Right atrium auricular region (tissue), 2 donors: ENCODE results near the gene IZUMO1R. TPM values are rescaled to one million over a fixed set of nuclear protein-coding genes. Genes with fewer than 3 reads are reported as not detected.
"Not testable (repeated sequence)": the region's sequence is repeated elsewhere in the genome, so short reads cannot be mapped to it uniquely, and the experiment has no call there.

Experiments used
- DNase-seq: peaks from one replicate; pipeline ENCODE4 v3.0.0-alpha.2; 2019; ENCODE audit warnings: low spot score
- H3K27ac ChIP-seq, 2 donors: fragments of 200-600 bp; sonication (generic); 1 replicate in 1 of 2; 2 replicates in 1 of 2; pipeline ENCODE4 v1.5.1; 2016 to 2019
- H3K27me3 ChIP-seq, 2 donors: fragments of 200-600 bp; sonication (generic); one replicate each; pipeline versions ENCODE4 v1.5.1 to v1.6.0; 2017 to 2019
- H3K36me3 ChIP-seq: fragments of 200-600 bp; sonication (generic); one replicate; pipeline ENCODE4 v1.5.1; 2016
- H3K4me1 ChIP-seq, 2 donors: fragments of 200-600 bp; sonication (generic); one replicate each; pipeline versions ENCODE4 v1.5.1 to v1.6.0; 2017 to 2019
- H3K4me3 ChIP-seq, 2 donors: fragments of 200-600 bp; sonication (generic); 1 replicate in 1 of 2; 2 replicates in 1 of 2; pipeline ENCODE4 v1.5.1; 2017 to 2019; ENCODE audit warnings: mild to moderate bottlenecking in 1 of 2, moderate library complexity in 1 of 2
- H3K9me3 ChIP-seq, 2 donors: fragments of 200-600 bp; sonication (generic); one replicate each; pipeline ENCODE4 v1.5.1; 2019
- CTCF ChIP-seq, 2 donors: fragments of 200-600 bp; sonication (generic); IDR thresholded peaks; one replicate each; pipeline ENCODE4 v1.5.1; 2019; ENCODE audit warnings: antibody characterized with exemption in 2 of 2
- total RNA-seq, 2 donors: library from RNA; depleted of rRNA; stranded (reverse); fragments of >200 nt; gene quantifications; one replicate each; pipeline ENCODE4 v1.1.0, GENCODE V29; 2016

The IZUMO1R gene
- total RNA-seq, 2 donors from 2014 or later = not detected

- Histone ChIP-seq H3K36me3 (no peaks in the 10 kb centered on the region), H3K4me1 (no peaks in the 10 kb centered on the region), H3K27ac (no peak overlapping the region), H3K4me3 (no peak overlapping the region), H3K27me3 (no peaks in the 10 kb centered on the region), H3K9me3 (no peaks in the 10 kb centered on the region)
- DNase-seq = no peak
- no peak for TF ChIP-seq CTCF (IDR thresholded peaks at IDR 0.05)
These were observed 37.9 kb downstream of the IZUMO1R start for GRCh38 chr11:94342250-94342649.

- no peaks in the 10 kb centered on the region for H3K4me1 ChIP-seq
- H3K27me3 ChIP-seq = no peaks in the 10 kb centered on the region
- no peak overlapping the region for H3K4me3 ChIP-seq
- no peak for TF ChIP-seq CTCF (IDR thresholded peaks at IDR 0.05)
- DNase-seq = no peak
- no peaks in the 10 kb centered on the region for H3K9me3 ChIP-seq
- H3K36me3 ChIP-seq = no peaks in the 10 kb centered on the region
- H3K27ac ChIP-seq = no peak overlapping the region
These were observed 39.1 kb downstream of the IZUMO1R start for GRCh38 chr11:94343495-94343894.

GRCh38 chr11:94346311-94346710, 41.9 kb downstream of the IZUMO1R start:
- not testable (repeated sequence) for H3K27ac ChIP-seq, H3K4me1 ChIP-seq, H3K27me3 ChIP-seq, DNase-seq, H3K36me3 ChIP-seq, H3K9me3 ChIP-seq, H3K4me3 ChIP-seq

- H3K4me1 ChIP-seq, H3K36me3 ChIP-seq, H3K4me3 ChIP-seq, DNase-seq, H3K9me3 ChIP-seq, H3K27me3 ChIP-seq, H3K27ac ChIP-seq: not testable (repeated sequence)
These were observed 46.6 kb downstream of the IZUMO1R start for GRCh38 chr11:94350850-94351563.

Other genes with a start within 250 kb of the IZUMO1R start
- 10 to 100 TPM; 12.3 to 15.7 TPM for gene PANX1, start 175.7 kb upstream of the IZUMO1R start, total RNA-seq
- gene GPR83, start 96.8 kb downstream of the IZUMO1R start, total RNA-seq = under 1 TPM in 1 of 2 donors, not detected in 1; 0.12 TPM
- gene MRE11, start 189.3 kb downstream of the IZUMO1R start, total RNA-seq = 1 to 10 TPM; 5.8 to 6.0 TPM
- gene ANKRD49, start 189.4 kb downstream of the IZUMO1R start, total RNA-seq = 1 to 10 TPM; 4.3 to 6.9 TPM
- not detected for gene C11orf97, start 207.9 kb downstream of the IZUMO1R start, total RNA-seq
- gene FUT4, start 239.3 kb downstream of the IZUMO1R start, total RNA-seq = 1 to 10 TPM; 3.3 to 3.4 TPM